LoVo (cell line): ENCODE results near the gene DDX39B.

Source experiments
- DNase-seq: peaks from one replicate; pipeline ENCODE4 v3.0.0-alpha.2; 2016; ENCODE audit warnings: low spot score

Gene DDX39B

GRCh38 chr6:31547727-31548543, 6.1 kb upstream of the DDX39B start:
- no peak for DNase-seq

- peak; percentile 96 for DNase-seq
Observed at GRCh38 chr6:31546958-31547726, 5.3 kb upstream of the DDX39B start, which contains the start of gene NFKBIL1. Gene NFKBIL1, plus strand, starts transcription at chr6:31547608. Its CDS starts 87 bp downstream, at chr6:31547695.

- DNase-seq: peak; percentile 92
Observed at GRCh38 chr6:31546339-31546957, 4.6 kb upstream of the DDX39B start, which contains the start of gene ATP6V1G2. Gene ATP6V1G2, minus strand, starts transcription at chr6:31546608. Its CDS starts 49 bp downstream, at chr6:31546559.

DNA sequence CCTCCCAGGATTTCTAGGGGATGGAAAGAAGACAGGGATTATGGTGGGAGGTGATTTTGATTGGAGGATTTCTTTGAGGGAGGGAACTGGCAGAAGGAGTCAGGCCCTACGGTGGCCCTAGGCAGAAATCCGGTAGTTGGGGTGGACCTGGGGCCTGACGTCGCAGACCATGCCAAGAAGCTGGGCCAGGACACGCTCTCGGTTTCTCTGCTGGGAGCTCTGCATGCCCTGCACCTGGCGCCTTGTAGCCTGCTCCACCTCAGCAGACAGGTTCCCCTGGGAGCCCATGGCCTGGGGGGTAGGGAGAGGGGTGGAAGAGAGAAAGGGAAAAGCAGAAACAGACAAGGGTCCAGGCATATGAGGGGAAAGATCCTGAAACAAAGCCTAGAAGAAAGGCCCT, 3.5 kb upstream of the DDX39B start:
- DNase-seq: no peak

- DNase-seq: no peak
Observed at GRCh38 chr6:31544676-31545075, 2.9 kb upstream of the DDX39B start.

DNA sequence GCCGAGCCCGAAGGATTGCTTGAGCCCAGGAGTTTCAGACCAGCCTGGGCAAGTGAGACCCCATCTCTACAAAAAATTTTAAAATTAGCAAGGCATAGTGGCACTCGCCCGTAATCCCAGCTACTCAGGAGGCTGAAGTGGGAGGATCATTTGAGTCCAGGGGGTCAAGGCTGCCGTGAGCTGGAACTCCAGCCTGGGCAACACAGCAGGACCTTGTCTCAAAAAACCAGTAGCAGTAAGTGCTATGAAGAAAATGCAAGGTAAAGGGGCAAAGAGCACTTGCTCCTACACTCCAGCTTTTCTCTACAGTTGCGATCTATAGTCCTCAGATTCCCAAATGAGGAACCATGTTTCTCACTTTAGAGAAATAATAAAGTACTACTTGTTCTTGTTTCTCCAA, 1.8 kb upstream of the DDX39B start:
- no peak for DNase-seq

DNA sequence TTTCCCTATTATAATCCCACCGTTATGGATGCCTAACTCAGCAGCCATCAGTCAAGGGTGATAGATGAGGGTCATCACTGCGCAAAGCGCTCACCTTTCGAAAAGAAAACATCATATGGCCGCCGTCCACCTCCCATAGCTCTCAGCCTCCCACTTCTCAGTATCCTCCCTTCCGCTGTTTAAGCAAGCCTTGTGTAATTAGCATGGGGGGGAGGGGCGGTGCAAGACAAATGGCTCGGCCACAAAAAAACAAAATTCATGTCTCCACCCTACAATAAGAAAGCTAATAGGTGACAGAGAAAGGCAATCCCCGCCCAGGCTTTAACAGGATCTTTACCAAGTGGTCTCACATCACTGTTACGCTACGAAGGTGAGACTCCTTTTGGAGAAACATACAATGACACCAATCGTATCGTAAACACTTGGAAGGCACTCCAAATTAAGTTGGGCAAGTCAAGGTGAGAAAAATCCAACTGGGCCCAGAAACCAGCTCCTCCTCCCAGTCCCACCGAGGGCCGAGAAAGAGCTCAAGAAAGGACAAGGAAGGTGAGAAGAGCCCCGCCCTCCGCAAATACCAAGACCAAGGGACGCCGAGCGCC, 645 bp downstream of the DDX39B start:
- peak; percentile 50 for DNase-seq

- no peak for DNase-seq
Observed at GRCh38 chr6:31540640-31541039, 1.2 kb downstream of the DDX39B start.

DNA sequence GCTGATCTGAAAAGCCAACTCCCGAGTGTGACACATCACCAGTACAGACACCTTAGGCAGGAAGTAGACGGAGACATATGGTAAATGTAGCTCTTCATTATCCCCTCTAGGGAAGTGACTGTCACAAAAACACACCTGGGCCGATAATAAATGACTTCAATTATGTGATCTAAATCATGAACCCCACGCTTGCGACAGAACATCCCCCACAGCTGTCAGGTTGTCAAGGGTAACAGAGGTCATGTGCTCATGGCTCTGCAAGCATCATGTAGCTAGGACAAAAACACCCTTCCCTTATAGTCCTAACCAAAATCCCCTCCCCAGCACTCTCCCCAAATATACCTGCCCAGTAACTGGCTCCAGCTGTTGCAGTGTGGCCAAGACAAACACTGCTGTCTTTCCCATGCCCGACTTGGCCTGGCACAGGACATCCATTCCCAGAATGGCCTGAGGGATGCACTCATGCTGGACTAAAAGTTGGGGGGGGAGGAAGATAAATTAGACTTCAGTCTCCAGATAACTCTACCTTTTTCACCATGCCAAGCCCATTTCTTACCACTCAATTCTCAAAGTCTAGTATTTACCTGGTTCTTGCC, 2.9 kb downstream of the DDX39B start:
- no peak for DNase-seq

- no peak for DNase-seq
Observed at GRCh38 chr6:31535538-31536324, 6.1 kb downstream of the DDX39B start.

- no peak for DNase-seq
Observed at GRCh38 chr6:31534521-31535040, 7.2 kb downstream of the DDX39B start.

GRCh38 chr6:31534011-31534410, 7.8 kb downstream of the DDX39B start:
- DNase-seq: no peak

- DNase-seq: no peak
Observed at GRCh38 chr6:31533455-31533841, 8.4 kb downstream of the DDX39B start.

DNA sequence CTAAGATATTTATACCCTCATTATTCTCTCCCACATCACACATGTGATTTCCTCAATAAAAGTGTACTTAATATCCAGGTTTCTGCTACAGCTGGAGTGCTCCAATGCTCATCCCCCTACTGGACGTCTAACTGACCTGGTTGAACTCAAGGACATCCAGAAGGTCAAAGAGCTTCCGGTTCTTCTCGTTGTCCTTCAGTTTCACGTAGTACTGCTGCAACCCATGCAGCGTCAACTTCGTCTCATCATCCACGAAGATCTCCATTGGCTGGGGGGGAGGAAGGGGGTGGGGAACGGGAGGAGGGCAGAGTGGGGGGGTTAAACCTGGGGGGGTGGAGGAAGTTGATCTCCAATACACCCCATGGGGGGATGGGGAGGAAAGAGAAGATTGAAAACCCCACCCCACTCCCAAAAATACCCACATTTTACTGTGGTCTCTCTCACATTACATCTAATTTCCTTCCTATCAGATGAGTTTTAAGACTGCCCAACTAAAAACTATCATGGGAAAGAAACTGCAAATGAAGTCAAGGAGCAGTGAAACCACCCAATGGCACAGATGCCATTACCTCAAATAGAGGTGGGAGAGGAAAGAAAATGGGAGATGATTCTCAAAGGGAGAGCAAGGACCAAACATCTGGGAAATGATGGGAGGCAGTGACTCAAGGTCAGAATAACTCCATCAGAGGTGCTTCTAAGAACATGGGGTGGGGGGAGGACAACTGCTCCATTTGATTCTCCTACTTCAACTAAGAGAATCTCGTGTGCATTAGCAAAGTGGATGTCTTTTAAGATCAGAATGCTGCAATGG, 9.0 kb downstream of the DDX39B start:
- no peak for DNase-seq

- no peak for DNase-seq
Observed at GRCh38 chr6:31531771-31532643, 9.8 kb downstream of the DDX39B start.

- DNase-seq: no peak
Observed at GRCh38 chr6:31531162-31531561, 10.6 kb downstream of the DDX39B start.

- no peak for DNase-seq
Observed at GRCh38 chr6:31530659-31531058, 11.1 kb downstream of the DDX39B start.

DNA sequence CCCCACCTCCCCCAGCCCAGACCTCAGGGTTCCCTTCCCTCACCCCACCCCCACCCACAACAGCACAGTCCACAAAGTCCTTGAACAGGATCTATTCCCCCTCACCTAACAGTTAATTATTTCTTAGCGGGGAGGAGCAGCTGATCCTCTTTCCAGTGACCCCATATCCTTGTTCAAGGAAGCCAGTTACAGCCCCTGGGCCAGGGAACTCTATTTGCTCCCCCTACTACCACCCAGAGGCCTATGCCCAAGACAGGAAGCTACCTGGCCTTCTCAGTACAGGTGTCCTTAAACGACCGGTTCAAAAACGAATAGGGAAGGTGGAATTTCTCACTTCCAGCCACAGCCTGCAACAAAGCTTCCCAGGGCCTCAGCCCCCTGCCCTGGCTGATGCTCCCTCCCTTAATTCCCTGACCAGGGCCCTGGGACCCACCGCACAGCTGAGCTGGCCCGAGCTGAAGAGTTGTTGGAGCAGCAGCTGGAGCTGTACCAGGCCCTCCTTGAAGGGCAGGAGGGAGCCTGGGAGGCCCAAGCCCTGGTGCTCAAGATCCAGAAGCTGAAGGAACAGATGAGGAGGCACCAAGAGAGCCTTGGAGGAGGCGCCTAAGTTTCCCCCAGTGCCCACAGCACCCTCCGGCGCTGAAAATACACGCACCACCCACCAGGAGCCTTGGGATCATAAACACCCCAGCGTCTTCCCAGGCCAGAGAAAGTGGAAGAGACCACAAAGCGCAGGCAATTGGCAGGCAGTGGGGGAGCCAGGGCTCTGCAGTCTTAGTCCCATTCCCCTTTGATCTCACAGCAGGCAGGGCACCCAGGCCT, 12.3 kb downstream of the DDX39B start:
- no peak for DNase-seq
